Renal cortex interstitium (tissue), 15 donors: ENCODE measurements around the gene TEX28. TPM values are rescaled to one million over a fixed set of nuclear protein-coding genes. Genes with fewer than 3 reads are reported as not detected.
A peak's percentile ranks its signal among the peaks of the same experiment; 100 is the strongest.
"Not testable (repeated sequence)": the region's sequence is repeated elsewhere in the genome, so short reads cannot be mapped to it uniquely, and the experiment has no call there.

Experiments
- DNase-seq, 11 donors: peaks; one replicate each; pipeline ENCODE4 v3.0.0-alpha.2; 2013; ENCODE audit warnings: low read depth in 9 of 11, low spot score in 4 of 11; ENCODE audit errors: extremely low read depth in 1 of 11
- long read RNA-seq, 16 experiments: transcript quantifications; one replicate each; lab custom pipeline, GENCODE V29; 2026
- polyA plus RNA-seq, 3 donors: library from polyadenylated mRNA; unstranded; fragments of 120-200 nt; gene quantifications; one replicate each; pipeline ENCODE4 v1.2.1, GENCODE V29; 2013; ENCODE audit not compliant: insufficient read length in 3 of 3

The TEX28 gene, protein sequence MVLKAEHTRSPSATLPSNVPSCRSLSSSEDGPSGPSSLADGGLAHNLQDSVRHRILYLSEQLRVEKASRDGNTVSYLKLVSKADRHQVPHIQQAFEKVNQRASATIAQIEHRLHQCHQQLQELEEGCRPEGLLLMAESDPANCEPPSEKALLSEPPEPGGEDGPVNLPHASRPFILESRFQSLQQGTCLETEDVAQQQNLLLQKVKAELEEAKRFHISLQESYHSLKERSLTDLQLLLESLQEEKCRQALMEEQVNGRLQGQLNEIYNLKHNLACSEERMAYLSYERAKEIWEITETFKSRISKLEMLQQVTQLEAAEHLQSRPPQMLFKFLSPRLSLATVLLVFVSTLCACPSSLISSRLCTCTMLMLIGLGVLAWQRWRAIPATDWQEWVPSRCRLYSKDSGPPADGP
- polyA plus RNA-seq, result not detected
- long read RNA-seq, donor 1, result 0 reads
- long read RNA-seq, donor 2, result 0 reads
- long read RNA-seq, donor 3, result 0 reads
- long read RNA-seq, donor 4, result 0 reads
- long read RNA-seq, donor 5, result 0 reads
- long read RNA-seq, donor 6, result 0 reads
- long read RNA-seq, donor 7, result 0 reads
- long read RNA-seq, donor 8, result 0 reads
- long read RNA-seq, donor 9, result 0 reads
- long read RNA-seq, donor 10, result 0 reads
- long read RNA-seq, donor 11, result 0 reads
- long read RNA-seq, donor 12, result 0 reads
- long read RNA-seq, donor 13, result 0 reads
- long read RNA-seq, donor 14, result 0 reads
- long read RNA-seq, donor 15, result 0 reads
- long read RNA-seq, donor 16, result 0 reads

DNA sequence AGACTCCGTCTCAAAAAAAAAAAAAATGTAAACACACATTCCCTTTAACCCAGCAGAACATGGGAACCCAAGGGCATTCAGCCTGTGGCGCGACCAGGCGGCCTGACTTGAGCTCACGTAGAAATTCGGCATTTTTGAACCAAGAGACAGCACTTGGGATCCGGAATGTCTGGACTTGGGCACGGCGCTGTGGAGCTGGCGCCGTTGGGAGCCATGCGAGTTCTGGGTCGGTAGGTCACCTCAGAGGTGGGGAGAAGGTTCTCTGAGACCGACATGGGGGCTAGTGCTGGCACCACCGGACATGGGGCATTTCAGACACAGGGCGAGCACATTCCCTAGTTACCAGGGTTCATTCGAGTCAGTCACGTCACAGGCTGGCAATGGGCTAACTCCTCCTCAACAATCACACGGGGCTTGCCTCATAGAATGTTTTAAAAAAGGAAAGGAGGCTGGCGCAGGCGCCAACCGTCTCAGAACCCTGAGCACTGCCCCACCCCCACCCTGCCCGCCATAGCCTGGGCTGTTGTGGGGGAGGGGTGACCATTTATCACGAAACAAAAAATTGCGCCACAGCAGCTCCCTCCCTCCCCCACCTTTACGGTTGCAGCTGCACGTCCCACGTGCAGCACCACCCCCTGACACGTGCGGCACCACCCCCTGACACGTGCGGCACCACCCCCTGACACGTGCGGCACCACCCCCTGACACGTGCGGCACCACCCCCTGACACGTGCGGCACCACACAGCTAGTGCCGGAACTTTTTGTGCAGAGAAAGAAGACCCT lies at the start of gene TEX28:
Gene TEX28, minus strand, starts transcription at position 334 of the 784 bp plus-strand sequence. CDS start 3,007 bp downstream, outside the sequence.
- DNase-seq, result no peak

DNA sequence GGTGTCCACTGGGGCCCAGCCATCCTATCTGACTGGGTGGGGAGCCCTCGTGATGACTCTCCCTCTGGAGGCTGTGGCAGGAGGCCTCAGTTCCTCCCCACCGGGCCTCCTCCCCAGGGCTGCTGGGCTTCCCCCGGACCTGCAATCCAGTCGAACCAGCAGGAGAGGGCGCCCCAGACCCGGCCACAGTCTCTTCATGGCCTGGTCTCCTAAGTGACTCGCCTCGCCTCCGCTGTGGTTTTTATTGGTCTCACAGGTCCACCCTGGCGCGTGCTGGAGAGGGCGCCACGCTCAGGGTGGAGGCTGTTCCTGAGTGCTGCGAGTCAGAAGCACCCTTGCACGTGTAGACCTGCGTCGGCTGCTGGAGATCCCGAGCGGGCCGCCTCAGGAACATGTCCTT lies 48.7 kb upstream of the TEX28 start:
- DNase-seq, result not testable (repeated sequence)

DNA sequence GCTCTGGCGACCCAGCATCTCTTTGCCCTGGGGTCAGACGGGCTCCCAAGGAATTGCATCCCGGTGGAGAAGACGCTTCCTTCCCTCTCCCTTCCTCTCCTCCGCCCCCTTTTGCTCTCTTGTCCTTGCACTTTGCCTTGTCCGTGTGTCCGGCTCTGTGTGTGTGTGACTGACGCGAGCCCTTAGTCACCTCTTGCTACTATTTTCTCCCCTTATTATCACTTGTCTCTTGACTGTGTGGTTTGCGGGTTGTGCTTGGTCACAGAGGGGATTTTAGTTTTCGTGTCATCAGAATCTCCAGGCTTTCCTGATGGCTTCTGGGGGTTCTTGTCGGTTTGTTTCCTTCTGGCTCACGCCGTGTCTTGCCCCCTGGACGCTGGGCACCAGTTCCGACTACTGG lies 48.1 kb upstream of the TEX28 start:
- not testable (repeated sequence) for DNase-seq

DNA sequence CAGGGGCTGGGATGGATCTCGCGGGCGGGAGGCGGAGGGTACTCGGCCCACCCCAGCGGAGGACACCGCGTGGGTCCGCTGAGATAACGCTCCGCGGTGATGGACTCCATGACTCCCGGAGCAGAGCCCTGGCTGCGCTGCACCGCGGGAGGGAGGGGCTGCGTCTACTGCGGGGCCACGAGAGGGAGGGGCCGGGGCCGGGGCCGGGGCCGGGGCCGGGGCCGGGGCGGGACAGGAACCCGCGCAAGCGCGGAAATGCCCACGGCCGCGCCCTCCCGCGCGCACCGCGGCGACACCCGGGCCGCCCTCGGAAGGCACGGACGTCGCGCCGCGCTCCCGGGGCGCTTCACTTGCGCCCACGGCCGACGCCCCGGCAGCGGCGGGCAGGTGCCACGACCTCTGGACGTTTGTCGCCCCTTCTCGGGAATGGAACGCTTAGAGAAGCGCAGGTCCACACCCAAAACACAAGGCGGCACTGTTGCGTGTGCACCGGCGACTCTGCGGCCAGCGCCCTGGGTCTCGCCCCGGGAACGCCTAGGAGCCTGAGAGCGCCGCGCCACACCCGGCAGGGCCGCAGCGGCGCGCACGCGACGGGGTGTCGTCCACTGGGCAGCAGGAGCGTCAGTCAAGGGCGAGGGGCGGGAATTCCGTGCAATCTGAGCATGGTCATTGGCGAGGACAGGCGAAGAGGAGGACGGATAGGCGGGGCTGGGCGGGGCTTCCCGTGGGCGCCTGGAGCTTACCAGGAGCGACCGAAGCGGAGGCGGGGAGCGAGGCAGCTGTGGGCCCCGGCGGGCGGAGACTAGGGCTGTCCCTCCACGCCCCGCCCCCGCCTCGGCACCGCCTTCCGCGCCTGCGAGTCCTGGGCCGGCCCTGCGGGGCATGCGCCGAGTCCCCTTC lies 46.7 kb upstream of the TEX28 start:
- DNase-seq, result not testable (repeated sequence)

DNA sequence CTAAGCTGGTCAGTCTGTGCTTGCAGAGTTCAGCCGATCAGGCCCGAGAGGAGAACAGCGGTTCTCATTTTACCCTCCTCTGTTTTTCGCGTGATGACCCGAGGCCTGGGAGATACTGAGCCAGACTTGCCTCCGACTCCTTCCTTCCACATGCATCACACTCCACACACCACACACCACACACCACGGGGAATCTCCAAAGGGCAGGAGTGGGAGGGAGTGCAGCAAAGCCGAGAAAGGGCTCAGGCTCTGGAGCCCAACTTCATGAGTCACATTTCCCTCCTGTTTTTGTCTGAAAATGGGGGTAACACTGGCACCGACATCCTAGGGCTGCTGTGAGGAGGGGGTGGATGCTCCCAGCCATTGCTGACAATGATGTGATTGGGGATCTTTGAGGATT lies 39.6 kb upstream of the TEX28 start:
- DNase-seq, result no peak

DNA sequence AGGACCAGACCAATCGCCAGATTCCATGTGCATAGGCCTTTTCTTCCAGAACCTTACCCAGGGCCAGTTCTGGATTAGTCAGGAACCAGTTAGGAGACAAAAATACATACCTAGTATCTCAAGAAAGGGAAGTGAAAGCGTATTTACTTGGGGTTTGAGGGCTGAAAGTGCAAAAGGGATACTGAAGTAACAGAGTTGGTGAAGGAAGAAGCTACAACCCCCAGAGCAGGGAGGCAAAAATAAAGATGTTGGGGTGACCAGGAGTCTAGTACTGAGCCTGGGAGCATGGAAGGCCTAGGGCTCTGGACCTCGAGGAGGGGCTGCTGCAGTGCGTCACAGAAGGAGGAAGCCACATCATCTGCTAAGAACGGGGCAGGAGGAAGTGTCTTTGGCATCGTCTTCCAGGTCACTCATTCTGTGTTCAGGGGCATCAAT lies 38.9 kb upstream of the TEX28 start:
- no peak for DNase-seq

DNA sequence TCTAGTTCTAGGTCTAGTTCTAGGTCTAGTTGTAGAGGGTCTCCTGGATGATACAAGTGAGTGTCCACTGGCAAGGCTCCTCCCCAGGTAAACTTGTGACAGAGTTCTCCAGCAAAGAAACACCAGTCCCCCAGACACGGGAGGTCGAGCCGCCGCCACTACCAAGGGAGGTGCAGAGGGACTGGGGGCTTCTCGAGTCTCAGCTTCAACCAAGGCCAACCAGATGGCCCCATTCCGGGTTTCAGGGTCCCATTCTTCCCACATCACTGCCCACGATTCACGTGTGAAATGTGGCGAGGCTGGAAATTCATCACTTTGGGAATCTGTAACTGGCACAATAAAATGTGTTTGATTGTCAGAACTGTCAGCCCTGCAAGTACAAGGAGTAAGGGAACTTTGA lies 38.2 kb upstream of the TEX28 start:
- no peak for DNase-seq

DNA sequence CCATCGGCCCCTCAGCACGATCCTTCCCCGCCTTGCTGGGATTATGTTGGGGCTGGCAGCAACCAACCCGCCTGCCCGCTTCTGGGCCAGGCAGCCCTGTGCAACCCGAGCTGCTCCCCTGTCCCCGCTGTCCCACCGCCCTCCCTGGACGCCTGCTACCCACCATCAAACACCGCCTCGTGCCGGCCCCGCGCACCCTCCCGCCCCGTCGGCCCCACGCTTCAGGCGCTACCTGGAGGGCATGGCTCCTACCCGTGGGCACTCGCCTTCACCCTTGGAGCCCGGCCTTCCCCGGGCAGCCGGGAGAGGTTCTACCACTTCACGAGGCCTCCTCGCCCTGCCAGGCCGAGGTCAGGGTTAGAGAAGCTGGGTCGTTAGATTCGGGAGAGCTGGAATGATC lies 37.6 kb upstream of the TEX28 start:
- no peak for DNase-seq

DNA sequence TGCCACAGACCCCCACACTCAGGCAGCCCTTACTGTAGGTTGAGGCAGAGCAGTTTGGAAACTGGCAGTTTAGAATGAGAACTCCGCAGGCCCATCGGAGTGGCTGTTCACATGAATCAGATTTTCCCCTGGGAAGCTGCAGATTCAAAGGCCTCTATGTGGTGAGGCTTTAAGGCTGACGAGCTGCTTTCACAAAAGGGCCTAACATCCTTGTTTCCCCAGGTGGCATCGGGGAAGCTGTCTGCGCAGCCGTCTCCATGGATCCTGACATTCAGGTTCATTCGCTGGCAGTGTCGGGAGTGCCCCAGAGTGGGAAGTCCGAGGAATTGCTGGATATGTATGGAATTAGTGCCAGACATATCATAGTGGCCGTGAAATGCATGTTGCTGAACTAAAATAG lies 34.4 kb upstream of the TEX28 start:
- no peak for DNase-seq

DNA sequence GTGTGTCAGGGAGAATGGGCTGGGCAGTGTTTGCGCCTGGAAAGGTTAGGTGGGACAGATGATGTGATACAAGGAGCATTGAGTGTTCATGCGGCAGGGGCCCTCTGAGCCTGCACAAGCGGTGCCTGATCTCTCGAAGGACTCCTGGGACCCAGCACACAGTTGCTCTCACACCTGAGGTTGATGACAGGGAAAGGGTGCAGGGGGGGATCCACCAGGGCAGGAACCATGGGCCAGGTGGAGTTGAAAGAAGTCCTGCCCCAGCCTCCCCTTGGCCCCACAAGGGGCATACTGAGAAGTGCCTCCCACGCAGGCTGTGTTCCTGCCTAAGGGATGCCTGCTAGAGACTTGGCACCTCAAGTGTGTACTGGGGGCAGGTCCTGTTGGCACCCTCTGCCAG lies 33.7 kb upstream of the TEX28 start:
- no peak for DNase-seq

DNA sequence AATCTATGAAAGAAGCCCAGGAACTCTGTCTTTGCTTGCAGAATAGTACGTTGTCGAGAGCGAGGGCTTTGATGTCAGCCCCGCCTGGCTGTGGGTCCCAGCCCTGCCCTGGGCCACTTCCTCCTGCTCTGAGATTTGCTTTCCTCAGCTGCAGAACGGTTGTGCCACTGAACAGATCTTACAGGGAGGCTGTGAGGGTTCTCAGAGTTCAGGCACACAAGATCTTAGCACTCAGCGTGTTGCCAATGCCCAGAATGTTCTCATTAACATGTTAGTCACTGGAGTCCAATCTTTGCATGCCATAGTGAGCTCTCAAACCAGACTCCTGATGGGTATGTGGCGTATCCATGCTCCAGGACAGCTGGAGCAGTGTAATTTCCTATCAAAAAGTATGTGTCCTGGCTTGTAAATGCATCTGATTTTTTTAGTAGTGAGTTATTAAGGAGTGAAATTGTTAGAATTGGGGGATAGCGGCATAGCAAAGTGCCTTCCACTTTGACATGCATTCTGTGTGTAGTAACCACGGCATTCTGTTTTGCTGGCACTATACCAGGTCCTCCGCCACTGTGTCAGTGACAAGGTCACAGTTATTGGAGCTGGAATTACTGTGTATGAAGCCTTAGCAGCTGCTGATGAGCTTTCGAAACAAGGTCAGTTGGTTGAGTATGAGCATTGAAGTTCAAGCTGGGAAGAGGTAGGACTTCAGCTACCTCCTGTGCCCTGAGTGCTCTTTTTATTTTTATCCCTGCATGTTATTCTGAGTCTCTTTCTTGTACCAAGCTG lies 32.3 kb upstream of the TEX28 start:
- DNase-seq, result no peak

DNA sequence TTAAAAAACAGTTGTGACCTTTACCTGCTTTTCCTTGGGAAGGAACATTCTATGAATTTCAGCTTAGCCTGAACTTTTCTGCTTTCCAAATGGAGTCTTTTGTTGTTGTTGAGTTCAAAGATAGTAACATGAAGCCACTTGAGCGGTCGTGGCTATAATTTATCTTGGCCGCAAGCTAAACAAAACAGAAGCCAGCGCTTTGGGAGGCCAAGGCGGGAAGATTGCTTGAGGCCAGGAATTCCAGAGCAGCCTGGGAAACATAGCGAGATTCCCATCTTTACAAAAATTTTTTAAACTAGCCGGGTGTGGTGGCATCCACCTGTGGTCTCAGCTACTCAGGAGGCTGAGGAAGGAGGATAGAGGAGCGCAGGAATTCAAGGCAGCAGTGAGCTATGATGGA lies 30.6 kb upstream of the TEX28 start:
- DNase-seq, result peak in 5 of 11 donors; percentile 36 to 46 (median 45)

DNA sequence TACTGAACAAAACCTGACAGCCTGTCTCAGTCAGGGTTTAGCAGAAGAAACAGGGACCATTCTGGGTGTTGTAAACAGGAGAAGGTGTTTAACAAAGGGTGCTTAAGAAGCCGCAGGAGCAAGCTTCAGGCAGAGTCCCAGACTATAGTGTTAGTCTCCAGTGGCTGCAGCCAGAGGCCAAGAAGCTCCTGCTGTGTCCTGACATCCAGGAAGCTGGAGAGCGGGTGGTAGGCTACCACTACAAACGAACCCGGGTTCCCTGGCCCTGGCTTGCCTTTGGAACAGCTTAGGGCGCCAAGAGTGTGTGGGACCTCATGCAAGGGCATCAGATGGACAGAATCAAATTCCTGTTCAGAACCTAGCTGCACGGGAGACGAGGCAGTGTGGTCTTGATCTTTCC lies 28.6 kb upstream of the TEX28 start:
- DNase-seq, result no peak

DNA sequence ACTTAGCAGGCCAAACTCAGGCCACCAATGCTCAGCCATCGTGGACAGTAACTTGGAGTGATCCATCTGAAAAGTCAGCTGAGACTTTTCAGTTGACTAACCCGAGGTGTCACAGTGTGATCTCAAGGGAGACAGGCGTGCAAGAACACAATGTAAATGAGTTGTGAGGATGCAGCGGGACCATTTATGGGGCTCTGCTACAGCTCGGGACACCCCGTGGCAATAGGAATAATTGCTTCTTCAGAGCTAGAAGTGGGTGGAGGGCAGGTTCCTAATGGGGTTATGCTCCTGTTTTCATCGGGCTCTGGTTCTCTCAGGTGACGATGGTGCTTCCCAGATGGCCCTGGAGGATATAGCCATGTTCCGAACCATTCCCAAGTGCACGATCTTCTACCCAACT lies 28.0 kb upstream of the TEX28 start:
- DNase-seq, result no peak

DNA sequence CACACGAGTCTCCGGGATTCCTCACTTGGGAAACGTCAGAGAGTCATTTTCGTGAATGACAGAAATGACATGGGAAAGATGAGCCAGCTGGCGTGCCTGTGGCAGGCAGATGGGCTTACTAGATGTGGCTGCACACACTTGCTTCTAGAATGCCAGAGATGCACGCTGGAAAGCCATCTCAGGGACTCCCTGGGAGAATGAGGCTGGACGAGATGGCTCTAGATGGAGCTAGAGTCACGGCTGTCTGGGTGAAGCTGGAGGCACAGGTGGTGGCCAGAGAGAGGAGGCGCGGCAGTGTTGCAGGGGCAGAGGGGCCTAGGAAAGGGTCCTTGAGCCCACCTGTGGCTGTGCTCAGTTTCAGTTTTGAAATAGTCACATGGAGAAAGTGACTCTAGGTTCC lies 26.7 kb upstream of the TEX28 start:
- no peak for DNase-seq

DNA sequence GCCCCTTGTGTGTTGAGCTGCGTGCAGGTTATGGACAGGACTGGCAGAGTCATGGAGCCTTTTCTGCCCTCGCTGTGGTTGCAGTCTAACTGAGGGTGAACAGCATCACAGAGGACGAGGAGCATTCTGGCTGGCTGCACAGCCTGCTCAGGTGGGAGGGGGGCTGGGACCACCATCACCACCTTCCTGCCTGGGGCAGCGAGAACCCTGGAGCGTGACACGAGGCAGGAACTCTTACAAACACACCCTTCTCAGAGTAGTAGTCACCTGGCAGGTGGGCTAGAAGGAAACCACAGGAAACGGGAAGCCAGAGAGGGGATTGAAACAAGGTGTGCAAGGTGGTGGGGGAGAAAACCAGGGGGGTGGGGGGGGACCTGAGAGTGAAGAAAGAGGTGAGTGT lies 26.2 kb upstream of the TEX28 start:
- no peak for DNase-seq

DNA sequence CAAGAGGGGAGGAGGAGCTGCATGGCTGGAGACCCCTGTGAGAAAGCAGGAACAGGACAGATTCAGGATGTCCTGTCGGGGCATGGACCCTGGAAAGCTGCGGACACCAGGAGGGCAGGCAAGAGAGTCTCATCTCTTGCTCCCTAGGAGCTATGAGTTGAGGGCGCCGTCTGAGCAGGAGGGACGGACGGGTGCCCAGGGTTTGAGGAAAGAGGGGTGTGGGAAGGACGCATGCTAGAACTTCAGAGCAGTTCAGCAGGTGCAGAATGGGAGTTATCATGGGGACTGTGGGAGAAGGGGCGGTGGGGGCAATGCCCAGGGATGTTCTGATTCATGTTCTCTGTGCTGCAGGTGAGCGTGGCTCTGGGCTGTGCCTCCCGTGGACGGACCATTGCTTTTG lies 25.5 kb upstream of the TEX28 start:
- no peak for DNase-seq

DNA sequence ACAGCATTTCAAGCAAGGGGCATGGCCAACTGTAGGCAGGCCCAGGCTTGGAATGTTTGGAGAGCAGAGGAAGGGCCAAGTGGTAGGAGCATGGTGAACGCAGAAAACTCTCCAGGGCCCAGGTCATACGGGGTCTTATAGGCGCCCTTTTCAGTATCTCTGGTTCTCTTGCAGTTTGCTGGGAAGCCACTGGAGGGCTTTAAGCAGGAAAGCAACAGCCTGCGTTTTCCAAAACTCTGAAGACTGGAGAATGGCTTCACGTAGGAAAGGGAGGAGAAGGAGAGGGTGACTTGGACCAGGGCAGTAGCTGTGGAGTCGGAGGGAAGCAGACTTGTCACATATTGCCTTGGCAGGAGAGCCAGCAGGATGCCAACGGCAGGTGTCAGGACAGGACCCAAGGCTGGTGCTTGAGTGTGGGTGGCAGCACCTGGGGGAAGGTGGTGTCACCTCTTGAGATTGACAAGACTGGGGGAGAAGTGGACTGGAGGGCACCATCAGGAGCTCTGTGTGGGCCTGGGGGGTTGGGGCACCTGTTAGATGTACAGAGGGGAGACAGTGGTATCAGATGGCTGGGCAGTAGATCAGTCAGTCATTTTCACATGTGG lies 22.6 kb upstream of the TEX28 start:
- DNase-seq, result no peak
